Measurements from ENCODE around the gene MAPK10.
"Not testable (repeated sequence)": the region's sequence is repeated elsewhere in the genome, so short reads cannot be mapped to it uniquely, and the experiment has no call there.

- not testable (repeated sequence) for TF ChIP-seq POLR2AphosphoS5 (IDR thresholded peaks at IDR 0.05; ENCODE audit: borderline replicate concordance, low read depth, low read length); EZH2 (IDR thresholded peaks at IDR 0.05); FOXP2 (optimal IDR thresholded peaks at IDR 0.05; ENCODE audit: control extremely low read depth, extremely low read length, insufficient read depth)
These were observed 284.1 kb downstream of the MAPK10 start for GRCh38 chr4:86075796-86076195.

All from SK-N-MC (cell line).